SH-SY5Y (cell line): ENCODE measurements around the gene PRG2.

Experiments
- GATA2 ChIP-seq: IDR thresholded peaks from 2 replicates; pipeline ENCODE4 v1.6.1; 2011; ENCODE audit warnings: mild to moderate bottlenecking, low read depth, low read length
- GATA3 ChIP-seq: IDR thresholded peaks from 2 replicates; pipeline ENCODE4 v1.6.1; 2011; ENCODE audit warnings: low read depth, mild to moderate bottlenecking, low read length, moderate library complexity

DNA sequence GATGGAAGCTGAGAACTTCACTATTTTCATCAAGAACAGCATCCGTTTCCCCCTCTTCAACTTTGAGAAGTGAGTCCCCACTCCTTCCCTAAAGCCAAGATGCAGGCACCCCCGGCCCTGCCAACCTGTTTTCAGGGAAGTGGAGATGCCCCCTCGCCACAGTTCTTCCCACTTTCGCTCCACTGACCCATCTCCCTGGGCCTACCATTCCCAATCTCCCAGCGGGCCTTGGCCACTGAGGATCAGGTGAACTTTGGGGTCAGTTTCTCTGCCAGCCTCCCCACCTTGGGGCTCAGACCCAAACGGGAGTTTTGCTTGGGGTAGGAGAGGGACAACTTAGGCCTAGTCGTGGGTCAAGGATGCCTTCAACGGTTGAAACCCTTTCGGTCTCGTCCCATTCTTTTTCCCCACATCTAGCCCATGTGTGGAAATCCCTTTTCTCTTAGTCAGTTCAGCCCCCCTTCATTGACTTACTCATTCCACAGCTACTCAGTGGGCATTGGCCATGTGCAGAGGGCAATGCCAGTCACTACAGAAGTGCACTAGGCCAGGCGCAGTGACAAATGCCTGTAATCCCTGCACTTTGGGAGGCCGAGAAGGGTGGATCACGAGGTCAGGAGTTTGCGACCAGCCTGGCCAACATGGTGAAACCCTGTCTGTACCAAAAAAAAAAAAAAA, 41.7 kb downstream of the PRG2 start:
- TF ChIP-seq GATA3: no peak
- TF ChIP-seq GATA2: no peak
